Ureter (tissue), 1 donor: ENCODE measurements around the gene NFKBIA. TPM values are rescaled to one million over a fixed set of nuclear protein-coding genes. Genes with fewer than 3 reads are reported as not detected.
"Not testable (repeated sequence)": the region's sequence is repeated elsewhere in the genome, so short reads cannot be mapped to it uniquely, and the experiment has no call there.

Source experiments
- DNase-seq: peaks from one replicate; pipeline ENCODE4 v3.0.0-alpha.2; 2020; ENCODE audit warnings: low spot score
- total RNA-seq: library from RNA; stranded (reverse); gene quantifications from one replicate; pipeline ENCODE4 v1.2.4, GENCODE V29; 2023
- donor health status: DM: yes; HTN: yes; CAD: no.

NFKBIA gene
- total RNA-seq, 1 donor from 2014 or later: 152 TPM

GRCh38 chr14:35368583-35369392 lies 35.8 kb downstream of the NFKBIA start:
- DNase-seq: no peak

- DNase-seq: no peak
Measured at GRCh38 chr14:35368139-35368460, 36.4 kb downstream of the NFKBIA start.

- no peak for DNase-seq
Measured at GRCh38 chr14:35367056-35367372, 37.5 kb downstream of the NFKBIA start.

GRCh38 chr14:35366521-35366976 lies 38.0 kb downstream of the NFKBIA start:
- no peak for DNase-seq

GRCh38 chr14:35366056-35366451 lies 38.5 kb downstream of the NFKBIA start:
- DNase-seq: no peak

GRCh38 chr14:35365130-35366055 lies 39.2 kb downstream of the NFKBIA start:
- peak; percentile 75 for DNase-seq

GRCh38 chr14:35362911-35363374 lies 41.6 kb downstream of the NFKBIA start:
- DNase-seq: no peak

GRCh38 chr14:35362450-35362849 lies 42.1 kb downstream of the NFKBIA start:
- DNase-seq: no peak

- no peak for DNase-seq
Measured at GRCh38 chr14:35361141-35361480, 43.4 kb downstream of the NFKBIA start.

GRCh38 chr14:35359655-35360054 lies 44.9 kb downstream of the NFKBIA start:
- not testable (repeated sequence) for DNase-seq

- no peak for DNase-seq
Measured at GRCh38 chr14:35355981-35356841, 48.3 kb downstream of the NFKBIA start.

GRCh38 chr14:35355235-35355634 lies 49.3 kb downstream of the NFKBIA start:
- not testable (repeated sequence) for DNase-seq

- no peak for DNase-seq
Measured at GRCh38 chr14:35353409-35354172, 51.0 kb downstream of the NFKBIA start.

GRCh38 chr14:35352274-35353233 lies 52.0 kb downstream of the NFKBIA start:
- DNase-seq: no peak

GRCh38 chr14:35351897-35352273 lies 52.7 kb downstream of the NFKBIA start:
- DNase-seq: no peak

Other genes starting within 250 kb of the NFKBIA start
- 173 TPM for gene PSMA6, start 112.4 kb downstream of the NFKBIA start, total RNA-seq
- gene INSM2, start 129.4 kb upstream of the NFKBIA start, total RNA-seq: not detected